ENCODE measurements around the gene STON1.
"Not testable (repeated sequence)": the region's sequence is repeated elsewhere in the genome, so short reads cannot be mapped to it uniquely, and the experiment has no call there.

STON1 gene

GRCh38 chr2:48530033-48530811 is at the start of gene STON1:
Gene STON1, plus strand, starts transcription at chr2:48530154. Its CDS starts 50,480 bp downstream, at chr2:48580634.
- DNase-seq = peak; percentile 20 to 42

- DNase-seq = no peak
Measured at GRCh38 chr2:48480526-48480925, 49.4 kb upstream of the STON1 start.

GRCh38 chr2:48482313-48482712 is 47.6 kb upstream of the STON1 start:
- DNase-seq = no peak

- no peak for DNase-seq
Measured at GRCh38 chr2:48482769-48483168, 47.2 kb upstream of the STON1 start.

- DNase-seq = no peak
Measured at GRCh38 chr2:48483506-48483905, 46.4 kb upstream of the STON1 start.

GRCh38 chr2:48483916-48484315 is 46.0 kb upstream of the STON1 start:
- DNase-seq = no peak

GRCh38 chr2:48488545-48488944 is 41.4 kb upstream of the STON1 start:
- no peak for DNase-seq

GRCh38 chr2:48496849-48497248 is 33.1 kb upstream of the STON1 start:
- DNase-seq = no peak

- DNase-seq = no peak
Measured at GRCh38 chr2:48504647-48505327, 25.2 kb upstream of the STON1 start.

- no peak for DNase-seq
Measured at GRCh38 chr2:48507111-48507510, 22.8 kb upstream of the STON1 start.

- DNase-seq = no peak
Measured at GRCh38 chr2:48508461-48509124, 21.4 kb upstream of the STON1 start.

GRCh38 chr2:48510329-48510728 is 19.6 kb upstream of the STON1 start:
- no peak for DNase-seq

- no peak for DNase-seq
Measured at GRCh38 chr2:48511849-48512470, 18.0 kb upstream of the STON1 start.

GRCh38 chr2:48512571-48512970 is 17.4 kb upstream of the STON1 start:
- no peak for DNase-seq

GRCh38 chr2:48514348-48515003 is 15.5 kb upstream of the STON1 start:
- no peak for DNase-seq

GRCh38 chr2:48515513-48515985 is 14.4 kb upstream of the STON1 start:
- DNase-seq = no peak

- no peak for DNase-seq
Measured at GRCh38 chr2:48519593-48519992, 10.4 kb upstream of the STON1 start.

GRCh38 chr2:48524756-48525155 is 5.2 kb upstream of the STON1 start:
- not testable (repeated sequence) for DNase-seq

GRCh38 chr2:48525269-48525943 is 4.5 kb upstream of the STON1 start:
- DNase-seq = no peak

- DNase-seq = no peak
Measured at GRCh38 chr2:48527226-48527885, 2.6 kb upstream of the STON1 start.

- no peak for DNase-seq
Measured at GRCh38 chr2:48528431-48528830, 1.5 kb upstream of the STON1 start.

GRCh38 chr2:48529194-48529593 is 760 bp upstream of the STON1 start:
- no peak for DNase-seq
